ENCODE results near the gene NRDE2. TPM values are rescaled to one million over a fixed set of nuclear protein-coding genes. Genes with fewer than 3 reads are reported as not detected.
"Not testable (repeated sequence)": the region's sequence is repeated elsewhere in the genome, so short reads cannot be mapped to it uniquely, and the experiment has no call there.

Gene NRDE2
- total RNA-seq, 1 donor from 2014 or later = 11.2 TPM

DNA sequence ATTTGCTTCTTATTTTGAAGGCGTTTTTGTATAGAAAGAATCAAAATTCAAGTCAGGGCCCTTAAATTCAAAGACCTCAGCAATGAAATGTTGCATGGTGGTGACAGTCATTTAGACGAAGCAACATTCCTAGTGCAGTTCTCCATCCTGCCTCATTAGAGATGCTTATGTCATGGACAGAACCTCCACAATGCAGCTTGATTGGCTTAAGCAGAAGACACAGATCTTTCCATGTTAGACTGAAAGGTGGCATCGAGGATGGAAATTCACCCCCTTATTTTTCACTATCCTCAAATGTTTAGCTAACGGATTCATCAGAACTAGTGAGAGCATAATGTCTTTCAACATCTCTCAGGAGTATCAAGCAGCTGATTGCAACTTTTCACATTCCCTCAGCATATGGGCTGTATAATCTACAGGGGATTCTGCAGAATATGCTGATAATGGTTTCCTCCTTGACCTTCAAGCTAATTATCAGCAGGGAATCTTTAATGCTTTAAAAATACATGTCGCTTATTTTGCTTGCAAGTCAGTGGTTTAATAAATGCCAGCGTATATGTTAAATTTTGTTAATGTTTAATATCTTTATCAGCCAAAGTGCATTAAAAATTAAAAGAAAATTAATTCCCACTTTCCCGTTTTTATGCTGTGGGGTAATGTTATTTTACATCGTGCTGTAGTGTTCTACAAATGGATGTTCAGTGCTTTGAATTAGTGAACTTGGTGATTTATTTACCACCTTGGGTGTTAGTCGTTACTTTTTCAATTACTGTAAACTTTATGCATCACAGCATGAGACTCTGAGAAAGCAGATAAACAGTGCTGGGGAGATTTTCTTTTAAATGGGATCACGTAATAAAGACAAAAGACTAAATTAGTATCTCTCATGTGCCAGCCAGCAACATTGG, 12.8 kb upstream of the NRDE2 start:
- intact Hi-C loops (cut with DNase I) = no loop called here
- no peak for DNase-seq (ENCODE audit: low spot score)

DNA sequence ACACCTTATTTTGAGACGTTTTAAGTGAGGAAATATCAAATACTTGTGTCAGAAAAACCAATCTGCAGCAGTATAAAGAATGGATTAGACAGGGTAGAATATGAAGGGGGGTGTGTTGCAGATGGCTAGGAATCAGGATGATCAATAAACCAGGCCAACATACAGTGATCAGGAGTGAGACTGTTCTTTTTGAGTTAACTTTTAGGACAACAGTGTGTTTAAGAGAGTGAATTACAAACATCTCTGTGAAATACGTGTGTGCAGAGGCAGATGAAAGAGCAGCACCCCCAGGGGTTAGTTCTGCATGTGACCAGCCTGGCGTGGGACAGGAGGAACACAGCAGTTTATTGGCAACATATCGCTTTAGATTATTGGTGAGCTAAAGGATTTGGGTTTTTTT, 10.6 kb upstream of the NRDE2 start:
- intact Hi-C loops (cut with DNase I) = no loop called here
- no peak for DNase-seq (ENCODE audit: low spot score)

- no peak for DNase-seq (ENCODE audit: low spot score)
- intact Hi-C loops (cut with DNase I) = no loop called here
Observed at GRCh38 chr14:90341784-90342183, 10.0 kb upstream of the NRDE2 start.

DNA sequence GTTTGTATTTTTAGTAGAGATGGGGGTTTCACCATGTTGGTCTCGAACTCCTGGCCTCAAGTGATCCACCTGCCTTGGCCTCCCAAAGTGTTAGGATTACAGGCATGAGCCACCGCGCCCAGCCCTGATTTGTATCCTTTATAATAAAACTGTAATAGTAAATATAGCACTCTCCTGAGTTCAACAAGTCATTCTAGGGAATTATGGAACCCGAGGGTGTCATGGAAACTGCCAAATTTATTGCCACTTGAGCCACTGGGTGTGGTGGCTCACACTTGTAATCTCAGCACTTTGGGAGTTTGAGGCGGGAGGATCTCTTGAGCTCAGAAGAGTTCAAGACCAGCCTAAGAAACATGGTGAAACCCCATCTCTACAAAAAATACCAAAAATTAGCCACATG, 9.5 kb upstream of the NRDE2 start:
- intact Hi-C loops (cut with DNase I); DNase-seq (ENCODE audit: low spot score): not testable (repeated sequence)

DNA sequence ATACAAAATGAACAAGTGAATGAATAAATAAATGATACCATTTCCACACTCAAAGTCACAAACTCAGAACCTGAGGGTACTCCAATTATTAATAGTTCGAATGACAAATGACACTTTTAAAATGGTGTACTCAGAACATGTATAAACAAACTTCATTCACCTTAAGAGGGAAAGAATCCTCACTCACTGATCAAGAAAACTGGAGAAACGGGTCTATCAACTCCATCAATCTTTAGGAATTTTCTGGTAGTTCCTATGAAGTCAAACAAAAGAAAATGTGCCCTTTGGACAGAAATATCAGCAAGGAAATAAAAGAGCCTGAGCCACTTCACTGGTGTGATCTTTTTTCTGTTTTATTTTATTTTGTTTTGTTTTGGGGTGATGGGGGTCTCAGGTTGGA, 5.2 kb upstream of the NRDE2 start:
- intact Hi-C loops (cut with DNase I) = no loop called here

GRCh38 chr14:90336401-90336800, 4.7 kb upstream of the NRDE2 start:
- no peak for DNase-seq (ENCODE audit: low spot score)
- intact Hi-C loops (cut with DNase I) = no loop called here

More for the DNA sequence above, 5.2 kb upstream of the NRDE2 start:
- DNase-seq (ENCODE audit: low spot score) = no peak

DNA sequence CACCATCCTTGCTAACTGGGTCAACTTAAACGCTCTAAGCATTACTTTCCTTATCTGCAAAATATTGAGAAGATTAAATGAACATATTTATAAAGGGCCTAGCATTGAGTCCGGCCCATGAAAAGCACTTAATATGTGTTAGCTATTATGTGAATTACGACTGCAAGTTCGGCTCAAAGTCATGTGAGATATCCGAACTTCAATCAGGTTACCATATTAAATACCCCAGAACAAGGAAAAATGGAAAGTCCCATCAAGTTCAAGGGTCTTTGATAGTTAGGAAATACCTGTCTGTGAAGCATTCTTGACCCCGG, 487 bp upstream of the NRDE2 start:
- DNase-seq (ENCODE audit: low spot score) = no peak
- intact Hi-C loops (cut with DNase I) = loop anchor here (5.0 kb wide), 3 partner anchors 50 to 730 kb away; partner anchors contain the start of genes CALM1 and RPS6KA5

- intact Hi-C loops (cut with DNase I) = loop anchor here (5.0 kb wide), 3 partner anchors 52 to 732 kb away; partner anchors contain the start of genes CALM1 and RPS6KA5
- DNase-seq (ENCODE audit: low spot score) = no peak
Observed at GRCh38 chr14:90330203-90331196, 1.2 kb downstream of the NRDE2 start.

GRCh38 chr14:90321891-90322290, 9.8 kb downstream of the NRDE2 start:
- DNase-seq (ENCODE audit: low spot score) = no peak
- intact Hi-C loops (cut with DNase I) = no loop called here

DNA sequence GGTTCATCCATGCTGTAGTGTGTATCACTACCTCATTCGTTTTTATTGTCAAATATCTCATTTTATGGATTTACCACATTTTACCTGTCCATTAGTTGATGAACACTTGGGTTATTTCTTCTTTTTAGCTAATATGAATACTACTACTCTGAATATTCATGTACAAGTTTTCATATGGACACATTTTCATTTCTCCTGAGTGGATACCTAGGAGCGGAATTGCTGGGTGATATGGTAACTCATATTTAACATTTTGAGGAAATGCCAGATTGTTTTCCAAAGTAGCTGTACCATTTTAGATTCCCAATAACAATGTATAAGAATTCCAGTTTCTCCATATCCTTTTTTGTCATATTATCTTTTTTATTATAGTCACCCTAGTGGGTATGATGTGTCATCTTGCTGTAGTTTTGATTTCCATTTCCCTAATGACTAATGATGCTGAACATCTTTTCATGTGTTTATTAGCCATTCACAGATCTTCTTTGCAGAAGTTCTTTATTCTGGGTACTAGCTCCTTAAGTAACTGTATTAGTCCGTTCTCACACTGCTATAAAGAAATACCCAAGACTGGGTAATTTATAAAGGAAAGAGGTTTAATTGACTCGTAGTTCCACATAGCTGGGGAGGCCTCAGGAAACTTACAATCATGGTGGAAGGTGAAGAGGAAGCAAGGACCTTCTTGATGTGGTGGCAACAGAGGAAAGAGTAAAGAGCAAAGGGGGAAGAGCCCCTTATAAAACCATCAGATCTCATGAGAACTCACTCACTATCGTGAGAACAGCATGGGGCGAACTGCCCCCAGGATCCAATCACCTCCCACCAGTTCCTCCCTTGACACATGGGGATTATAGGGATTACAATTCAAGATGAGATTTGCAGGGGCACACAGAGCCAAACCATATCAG, 11.9 kb downstream of the NRDE2 start:
- intact Hi-C loops (cut with DNase I) = no loop called here
- no peak for DNase-seq (ENCODE audit: low spot score)

GRCh38 chr14:90319173-90319572, 12.6 kb downstream of the NRDE2 start:
- no peak for DNase-seq (ENCODE audit: low spot score)
- intact Hi-C loops (cut with DNase I) = no loop called here

DNA sequence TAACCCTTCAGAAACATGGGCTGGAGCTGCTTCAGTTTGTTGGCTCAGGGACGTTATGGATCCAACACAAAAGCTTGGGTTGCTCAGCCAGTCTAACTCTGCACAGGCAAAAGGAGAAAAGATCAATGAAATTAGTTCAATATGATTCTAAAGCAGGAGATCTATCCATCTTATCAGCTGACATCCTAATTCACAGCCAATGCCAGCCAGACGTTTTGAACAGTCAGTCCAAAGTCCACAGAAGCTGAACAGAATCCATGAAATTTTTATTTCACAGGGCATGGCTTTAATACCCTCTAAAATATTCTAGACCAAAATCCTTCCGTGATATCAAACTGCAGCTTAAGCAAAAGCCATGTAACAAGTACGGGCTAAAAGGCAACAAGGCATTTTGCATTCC, 13.7 kb downstream of the NRDE2 start:
- no peak for DNase-seq (ENCODE audit: low spot score)
- intact Hi-C loops (cut with DNase I) = no loop called here

GRCh38 chr14:90317286-90317685, 14.5 kb downstream of the NRDE2 start:
- intact Hi-C loops (cut with DNase I) = no loop called here
- no peak for DNase-seq (ENCODE audit: low spot score)

DNA sequence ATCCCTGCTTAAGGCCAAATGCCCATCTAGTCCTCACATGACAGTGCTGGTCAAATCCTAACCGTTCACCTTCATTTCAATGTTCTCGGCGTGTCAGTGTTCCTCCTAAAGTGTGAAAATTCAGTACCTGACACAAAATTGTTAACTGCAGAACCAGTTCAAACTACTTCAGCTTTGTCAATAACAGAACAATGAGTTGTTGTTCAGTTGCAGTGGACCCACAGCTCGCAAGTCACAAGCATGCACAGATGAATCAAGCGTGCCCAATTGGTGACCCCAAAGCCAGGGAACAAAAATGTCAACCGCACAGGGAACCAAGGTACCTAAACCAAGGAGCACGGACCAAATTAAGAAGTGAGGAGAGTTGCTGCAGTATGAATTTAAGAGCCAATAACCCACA, 23.2 kb downstream of the NRDE2 start:
- no peak for DNase-seq (ENCODE audit: low spot score)
- intact Hi-C loops (cut with DNase I) = loop anchor here (10.0 kb wide), 1 partner anchor 186 kb away; no protein-coding TSS in a partner anchor

GRCh38 chr14:90305176-90305601, 26.6 kb downstream of the NRDE2 start:
- intact Hi-C loops (cut with DNase I) = loop anchor here (10.0 kb wide), 1 partner anchor 190 kb away; no protein-coding TSS in a partner anchor
- DNase-seq (ENCODE audit: low spot score) = no peak

DNA sequence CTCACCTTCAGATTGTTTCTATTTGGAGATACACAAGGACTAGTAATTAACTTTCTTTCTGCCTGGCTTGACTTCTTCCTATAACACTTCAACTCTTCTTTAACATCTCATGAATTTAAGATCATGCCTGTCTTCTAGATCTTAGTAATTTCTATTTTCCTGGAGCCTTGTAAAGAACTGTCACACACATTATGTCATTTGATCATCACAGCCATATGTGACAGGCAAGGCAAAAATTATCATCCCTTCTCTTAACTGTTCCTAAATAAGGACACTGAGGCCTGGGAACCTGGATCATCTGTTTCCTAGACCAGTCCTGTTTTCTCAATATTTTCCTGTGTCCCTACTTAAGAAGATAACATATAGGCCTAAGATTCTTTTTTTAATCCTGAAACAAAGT, 27.2 kb downstream of the NRDE2 start:
- no peak for DNase-seq (ENCODE audit: low spot score)

DNA sequence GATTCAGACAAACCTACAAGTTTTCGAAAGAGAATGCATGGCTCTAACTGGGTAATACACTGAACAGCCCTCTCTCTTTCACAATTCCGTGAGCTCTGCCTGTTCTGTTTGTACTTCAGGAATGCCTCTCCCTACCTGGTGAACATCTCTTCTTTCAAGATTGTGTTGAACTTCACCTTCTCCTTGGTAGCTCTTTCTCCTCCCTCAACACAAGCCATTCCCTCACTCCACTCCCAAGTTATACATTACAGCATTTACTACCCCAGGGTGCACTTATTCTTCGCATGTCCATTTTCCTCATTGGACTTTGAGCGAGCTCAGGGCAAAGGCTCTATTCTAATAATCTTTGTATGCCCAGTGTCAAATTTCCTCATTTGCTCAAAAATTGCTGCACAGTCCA, 28.3 kb downstream of the NRDE2 start:
- DNase-seq (ENCODE audit: low spot score) = no peak
- intact Hi-C loops (cut with DNase I) = loop anchor here (2.0 to 10.0 kb wide), 4 partner anchors 94 to 454 kb away; partner anchors contain the start of gene CALM1

More for the DNA sequence above, 27.2 kb downstream of the NRDE2 start:
- intact Hi-C loops (cut with DNase I) = loop anchor here (5.0 to 10.0 kb wide), 3 partner anchors 93 to 453 kb away; partner anchors contain the start of gene CALM1

GRCh38 chr14:90302529-90303303, 29.0 kb downstream of the NRDE2 start:
- DNase-seq (ENCODE audit: low spot score) = no peak
- intact Hi-C loops (cut with DNase I) = loop anchor here (2.0 to 10.0 kb wide), 4 partner anchors 95 to 455 kb away; partner anchors contain the start of gene CALM1
